GM19438 (cell line): ENCODE data around the gene ST6GALNAC2.

Experiments
- ATAC-seq: cut with Tn5 transposase; IDR thresholded peaks from one replicate; pipeline ENCODE4 v1.9.1; 2021; ENCODE audit warnings: low read depth; ENCODE audit not compliant: unreplicated experiment

The ST6GALNAC2 gene

GRCh38 chr17:76558198-76559095 is 27.2 kb downstream of the ST6GALNAC2 start:
- no peak for ATAC-seq

GRCh38 chr17:76557368-76558197 is 28.1 kb downstream of the ST6GALNAC2 start:
- peak; percentile 89 for ATAC-seq

- ATAC-seq: no peak
Measured at GRCh38 chr17:76556765-76557367, 28.8 kb downstream of the ST6GALNAC2 start.

- no peak for ATAC-seq
Measured at GRCh38 chr17:76554131-76554530, 31.5 kb downstream of the ST6GALNAC2 start.

- ATAC-seq: no peak
Measured at GRCh38 chr17:76553178-76553908, 32.3 kb downstream of the ST6GALNAC2 start.

GRCh38 chr17:76551685-76552084 is 34.0 kb downstream of the ST6GALNAC2 start:
- no peak for ATAC-seq

GRCh38 chr17:76550712-76551615 is 34.7 kb downstream of the ST6GALNAC2 start:
- no peak for ATAC-seq

- no peak for ATAC-seq
Measured at GRCh38 chr17:76549539-76549938, 36.1 kb downstream of the ST6GALNAC2 start.

GRCh38 chr17:76549215-76549518 is 36.5 kb downstream of the ST6GALNAC2 start:
- ATAC-seq: no peak

- no peak for ATAC-seq
Measured at GRCh38 chr17:76548378-76549214, 37.1 kb downstream of the ST6GALNAC2 start.

GRCh38 chr17:76547642-76548202 is 37.9 kb downstream of the ST6GALNAC2 start:
- ATAC-seq: no peak

- no peak for ATAC-seq
Measured at GRCh38 chr17:76547183-76547641, 38.4 kb downstream of the ST6GALNAC2 start.

GRCh38 chr17:76546556-76547182 is 39.0 kb downstream of the ST6GALNAC2 start:
- no peak for ATAC-seq

- no peak for ATAC-seq
Measured at GRCh38 chr17:76545918-76546555, 39.6 kb downstream of the ST6GALNAC2 start.

GRCh38 chr17:76544546-76545365 is 40.9 kb downstream of the ST6GALNAC2 start:
- no peak for ATAC-seq

GRCh38 chr17:76543826-76544545 is 41.7 kb downstream of the ST6GALNAC2 start:
- ATAC-seq: no peak
